CD4-positive, alpha-beta T cell (primary cell): ENCODE data around the gene EHF. TPM values are rescaled to one million over a fixed set of nuclear protein-coding genes. Genes with fewer than 3 reads are reported as not detected.
"Not testable (repeated sequence)": the region's sequence is repeated elsewhere in the genome, so short reads cannot be mapped to it uniquely, and the experiment has no call there.

Source experiments
- ATAC-seq: fragments of 200-7000 bp; cut with Tn5 transposase; one replicate; pipeline ENCODE4 v1.10.0; 2022; ENCODE audit warnings: mild to moderate bottlenecking; ENCODE audit not compliant: poor library complexity
- CTCF ChIA-PET: fragments of 350-600 bp; sonication (Branson Sonifier 250); formaldehyde crosslinking; loops from one replicate; lab custom pipeline; 2021; ENCODE audit warnings: antibody characterized with exemption, inconsistent platforms; lab: Charles Lee
- POLR2A ChIA-PET: fragments of 350-600 bp; sonication (Branson Sonifier 250); formaldehyde crosslinking; loops from one replicate; lab custom pipeline; 2021; ENCODE audit warnings: antibody characterized with exemption, inconsistent platforms; lab: Charles Lee
- DNase-seq, 14 experiments: peaks; one replicate each; pipeline ENCODE4 v3.0.0-alpha.2; 2013 to 2020; ENCODE audit warnings: mixed read lengths in 2 of 14
- H3K27ac ChIP-seq, 2 donors: one replicate each; pipeline versions ENCODE4 v1.5.1 to v1.7.0; 2013; ENCODE audit warnings: low read length in 2 of 2, low read depth in 1 of 2, mild to moderate bottlenecking in 1 of 2
- H3K27me3 ChIP-seq, 2 experiments: 1 replicate in 1 of 2; 2 replicates in 1 of 2; pipeline versions ENCODE4 v1.6.1 to v1.7.0; 2013; ENCODE audit warnings: low read length in 2 of 2, control low read depth in 1 of 2, mild to moderate bottlenecking in 1 of 2, moderate library complexity in 1 of 2; ENCODE audit not compliant: insufficient read depth in 2 of 2, control insufficient read depth in 1 of 2
- H3K36me3 ChIP-seq: one replicate; pipeline ENCODE4 v1.6.1; 2013; ENCODE audit warnings: low read length, control low read depth; ENCODE audit not compliant: insufficient read depth
- H3K4me1 ChIP-seq: one replicate; pipeline ENCODE4 v1.6.1; 2013; ENCODE audit warnings: low read length, control low read depth; ENCODE audit not compliant: insufficient read depth
- H3K4me3 ChIP-seq: one replicate; pipeline ENCODE4 v1.5.1; 2013; ENCODE audit warnings: mild to moderate bottlenecking, low read length, moderate library complexity
- H3K9me3 ChIP-seq, 2 experiments: 1 replicate in 1 of 2; 2 replicates in 1 of 2; pipeline versions ENCODE4 v1.6.1 to v1.7.0; 2013; ENCODE audit warnings: low read length in 2 of 2, mild to moderate bottlenecking in 2 of 2, control low read depth in 1 of 2, moderate library complexity in 1 of 2; ENCODE audit not compliant: control insufficient read depth in 1 of 2, insufficient read depth in 1 of 2
- H3K27ac Mint-ChIP-seq: one replicate; pipeline ENCODE4 v1.8.0; 2020; ENCODE audit warnings: mixed read lengths
- H3K27me3 Mint-ChIP-seq: one replicate; pipeline ENCODE4 v1.8.0; 2021; ENCODE audit warnings: mixed read lengths
- H3K36me3 Mint-ChIP-seq: one replicate; pipeline ENCODE4 v1.8.0; 2021; ENCODE audit warnings: low read depth, mixed read lengths
- H3K4me1 Mint-ChIP-seq: one replicate; pipeline ENCODE4 v1.8.0; 2021; ENCODE audit warnings: low read depth, mixed read lengths
- H3K4me3 Mint-ChIP-seq: one replicate; pipeline ENCODE4 v1.8.0; 2020; ENCODE audit warnings: mild to moderate bottlenecking, mixed read lengths
- H3K9me3 Mint-ChIP-seq: one replicate; pipeline ENCODE4 v1.8.0; 2020; ENCODE audit warnings: mixed read lengths
- intact Hi-C, 2 experiments: fragments of 100-400 bp; cut with DNase I in 1 of 2; cut with micrococcal nuclease in 1 of 2; formaldehyde crosslinking; loops; one replicate each; pipeline versions ENCODE4 v1.15.1 to v1.9.0; 2023 to 2025; cut with DNase I, micrococcal nuclease
- total RNA-seq, 174 experiments: library from RNA in 2 of 174; stranded (reverse) in 2 of 174; gene quantifications; one replicate each; pipeline ENCODE4 v1.2.3 and lab custom pipeline; 2021 to 2026
- TF ChIP-seq, protein P1 (sequence below): fragments of 200-600 bp; IDR thresholded peaks from one replicate; pipeline ENCODE4 v1.8.0; 2022; ENCODE audit warnings: antibody characterized with exemption, mild to moderate bottlenecking

Gene EHF
- total RNA-seq, 2 experiments from 2014 or later, result not detected

DNA sequence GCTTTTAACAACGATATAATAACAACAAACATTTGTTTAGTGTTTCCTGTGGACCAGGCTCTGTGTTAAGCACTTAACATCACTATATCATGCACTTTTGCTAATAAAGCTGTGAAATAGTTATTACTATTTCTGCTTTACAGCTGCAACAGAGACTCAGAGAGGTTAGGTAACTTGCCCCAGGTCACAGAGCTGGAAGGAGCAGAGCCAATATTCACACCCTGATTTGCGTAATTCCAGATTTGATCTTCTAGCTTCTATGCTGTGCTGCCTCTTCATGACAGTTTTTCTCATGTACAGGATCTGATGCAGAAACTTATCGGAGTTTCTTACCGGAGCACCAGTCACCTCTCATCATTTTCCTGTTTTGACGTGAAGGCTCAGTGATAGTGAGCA lies 33.6 kb upstream of the EHF start:
- Histone ChIP-seq H3K4me3 (no peak overlapping the region), H3K27ac (no peak overlapping the region), H3K36me3 (no peaks in the 10 kb centered on the region), H3K4me1 (no peaks in the 10 kb centered on the region), H3K9me3 (no peaks in the 10 kb centered on the region), H3K27me3 (peaks cover 0 to 3% of the 10 kb centered on the region in 2 experiments)
- Mint-ChIP-seq H3K36me3 (no peaks in the 10 kb centered on the region), H3K27me3 (peaks cover 17% of the 10 kb centered on the region), H3K4me3 (no peak overlapping the region), H3K9me3 (no peaks in the 10 kb centered on the region), H3K4me1 (no peaks in the 10 kb centered on the region), H3K27ac (no peak overlapping the region)
- ChIA-PET POLR2A (no interaction called here), CTCF (no interaction called here)
- TF ChIP-seq, protein P1, sequence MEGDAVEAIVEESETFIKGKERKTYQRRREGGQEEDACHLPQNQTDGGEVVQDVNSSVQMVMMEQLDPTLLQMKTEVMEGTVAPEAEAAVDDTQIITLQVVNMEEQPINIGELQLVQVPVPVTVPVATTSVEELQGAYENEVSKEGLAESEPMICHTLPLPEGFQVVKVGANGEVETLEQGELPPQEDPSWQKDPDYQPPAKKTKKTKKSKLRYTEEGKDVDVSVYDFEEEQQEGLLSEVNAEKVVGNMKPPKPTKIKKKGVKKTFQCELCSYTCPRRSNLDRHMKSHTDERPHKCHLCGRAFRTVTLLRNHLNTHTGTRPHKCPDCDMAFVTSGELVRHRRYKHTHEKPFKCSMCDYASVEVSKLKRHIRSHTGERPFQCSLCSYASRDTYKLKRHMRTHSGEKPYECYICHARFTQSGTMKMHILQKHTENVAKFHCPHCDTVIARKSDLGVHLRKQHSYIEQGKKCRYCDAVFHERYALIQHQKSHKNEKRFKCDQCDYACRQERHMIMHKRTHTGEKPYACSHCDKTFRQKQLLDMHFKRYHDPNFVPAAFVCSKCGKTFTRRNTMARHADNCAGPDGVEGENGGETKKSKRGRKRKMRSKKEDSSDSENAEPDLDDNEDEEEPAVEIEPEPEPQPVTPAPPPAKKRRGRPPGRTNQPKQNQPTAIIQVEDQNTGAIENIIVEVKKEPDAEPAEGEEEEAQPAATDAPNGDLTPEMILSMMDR, result no peak
- intact Hi-C loops, result loop anchor here (2.0 to 10.0 kb wide), 3 partner anchors 388 to 898 kb away; no protein-coding TSS in a partner anchor
- no peak for ATAC-seq
- no peak for DNase-seq

DNA sequence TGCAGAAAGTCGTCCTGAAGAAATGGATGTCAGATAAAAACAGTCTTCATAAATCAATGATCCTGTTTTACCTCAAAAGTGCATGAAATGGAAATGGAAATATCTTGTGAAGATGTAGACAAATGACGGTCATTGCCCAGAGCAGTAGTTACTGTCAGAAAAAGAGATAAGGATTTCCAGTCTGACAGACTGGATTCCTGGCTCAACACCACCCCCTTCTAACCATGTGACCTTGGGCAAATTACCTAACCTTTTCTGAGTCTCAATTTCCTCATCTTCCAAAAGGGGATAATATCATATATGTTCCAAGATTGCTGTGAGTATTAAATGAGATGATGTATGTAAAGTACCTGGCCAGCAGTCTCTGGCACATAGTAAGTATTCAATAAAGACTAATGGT lies 32.9 kb upstream of the EHF start:
- CTCF ChIA-PET, result no interaction called here
- no peaks in the 10 kb centered on the region for H3K36me3 ChIP-seq
- Mint-ChIP-seq H3K27ac (no peak overlapping the region), H3K36me3 (no peaks in the 10 kb centered on the region), H3K4me1 (no peaks in the 10 kb centered on the region), H3K4me3 (no peak overlapping the region), H3K27me3 (peaks cover 20% of the 10 kb centered on the region), H3K9me3 (no peaks in the 10 kb centered on the region)
- no peak for ATAC-seq
- H3K4me1 ChIP-seq, result no peaks in the 10 kb centered on the region
- no peaks in the 10 kb centered on the region for H3K9me3 ChIP-seq
- no peak overlapping the region for H3K27ac ChIP-seq
- no peak overlapping the region for H3K4me3 ChIP-seq
- H3K27me3 ChIP-seq, result peaks cover 0 to 3% of the 10 kb centered on the region in 2 experiments
- POLR2A ChIA-PET, result no interaction called here
- intact Hi-C loops, result loop anchor here (2.0 to 10.0 kb wide), 3 partner anchors 341 to 824 kb away; no protein-coding TSS in a partner anchor
- TF ChIP-seq, protein P1, result no peak
- DNase-seq, result no peak

DNA sequence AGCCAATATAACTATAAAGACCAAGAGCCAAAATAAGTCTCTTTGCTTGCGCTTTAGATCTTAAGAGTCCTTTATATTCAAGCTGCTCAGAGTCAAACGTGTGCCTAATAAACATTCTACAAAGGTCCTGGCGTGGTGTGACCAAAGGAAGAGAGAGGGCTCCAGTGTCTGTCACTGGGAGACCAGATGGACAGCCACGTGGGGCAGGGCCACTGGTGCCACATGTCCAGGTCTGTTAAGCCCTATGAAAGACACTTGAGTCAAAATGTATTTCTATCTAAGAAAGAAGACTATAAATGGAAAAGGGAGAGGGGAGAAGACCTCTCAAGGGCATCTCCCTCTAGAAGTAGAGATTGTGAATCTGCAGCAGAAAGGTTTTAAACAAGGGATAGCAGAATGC lies 32.2 kb upstream of the EHF start:
- no peak overlapping the region for H3K4me3 ChIP-seq
- ATAC-seq, result no peak
- peaks cover 0 to 3% of the 10 kb centered on the region in 2 experiments for H3K27me3 ChIP-seq
- H3K4me1 Mint-ChIP-seq, result no peaks in the 10 kb centered on the region
- TF ChIP-seq, protein P1, result no peak
- peaks cover 23% of the 10 kb centered on the region for H3K27me3 Mint-ChIP-seq
- H3K4me1 ChIP-seq, result no peaks in the 10 kb centered on the region
- no peaks in the 10 kb centered on the region for H3K36me3 ChIP-seq
- ChIA-PET POLR2A (no interaction called here), CTCF (no interaction called here)
- H3K36me3 Mint-ChIP-seq, result no peaks in the 10 kb centered on the region
- no peak overlapping the region for H3K4me3 Mint-ChIP-seq
- H3K27ac ChIP-seq, result no peak overlapping the region
- peaks cover under 1% of the 10 kb centered on the region for H3K9me3 Mint-ChIP-seq
- H3K27ac Mint-ChIP-seq, result no peak overlapping the region
- no peak for DNase-seq
- intact Hi-C loops, result loop anchor here (2.0 to 10.0 kb wide), 3 partner anchors 340 to 824 kb away; no protein-coding TSS in a partner anchor
- H3K9me3 ChIP-seq, result no peaks in the 10 kb centered on the region

DNA sequence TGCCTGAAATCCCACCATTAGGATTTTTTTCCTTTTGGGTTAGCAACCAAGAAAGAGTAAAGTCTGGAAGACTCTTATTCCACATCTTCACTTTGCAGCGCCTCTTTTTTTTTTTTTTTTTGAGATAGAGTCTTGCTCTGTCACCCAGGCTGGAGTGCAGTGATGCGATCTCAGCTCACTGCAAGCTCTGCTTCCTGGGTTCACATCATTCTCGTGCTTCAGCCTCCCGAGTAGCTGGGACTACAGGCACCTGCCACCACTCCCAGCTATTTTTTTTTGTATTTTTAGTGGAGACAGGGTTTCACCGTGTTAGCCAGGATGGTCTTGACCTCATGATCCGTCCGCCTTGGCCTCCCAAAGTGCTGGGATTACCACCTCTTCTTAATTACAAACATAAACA lies 31.7 kb upstream of the EHF start:
- POLR2A ChIA-PET, CTCF ChIA-PET, H3K27me3 ChIP-seq, H3K9me3 Mint-ChIP-seq, H3K4me3 ChIP-seq, H3K9me3 ChIP-seq, ATAC-seq, H3K4me1 ChIP-seq, H3K36me3 ChIP-seq, H3K27ac Mint-ChIP-seq, H3K4me1 Mint-ChIP-seq, H3K4me3 Mint-ChIP-seq, DNase-seq, H3K36me3 Mint-ChIP-seq, H3K27ac ChIP-seq: not testable (repeated sequence)
- intact Hi-C loops, result loop anchor here (2.0 to 10.0 kb wide), 3 partner anchors 340 to 823 kb away; no protein-coding TSS in a partner anchor
- peaks cover 27% of the 10 kb centered on the region for H3K27me3 Mint-ChIP-seq
